HG03066 (cell line): Measurements from ENCODE around the gene ERVMER34-1.

Experiments used
- ATAC-seq: cut with Tn5 transposase; IDR thresholded peaks from one replicate; pipeline ENCODE4 v1.9.1; 2021; ENCODE audit warnings: low read depth; ENCODE audit not compliant: unreplicated experiment

The ERVMER34-1 gene

GRCh38 chr4:52721968-52722815 lies 29.0 kb downstream of the ERVMER34-1 start:
- peak; percentile 97 for ATAC-seq

- ATAC-seq: no peak
These were observed 33.1 kb downstream of the ERVMER34-1 start for GRCh38 chr4:52718123-52718522.

GRCh38 chr4:52716364-52717151 lies 34.7 kb downstream of the ERVMER34-1 start:
- no peak for ATAC-seq

- ATAC-seq: no peak
These were observed 35.3 kb downstream of the ERVMER34-1 start for GRCh38 chr4:52715914-52716313.

- ATAC-seq: no peak
These were observed 35.8 kb downstream of the ERVMER34-1 start for GRCh38 chr4:52715255-52715897.

- ATAC-seq: no peak
These were observed 36.5 kb downstream of the ERVMER34-1 start for GRCh38 chr4:52714597-52715254.

GRCh38 chr4:52713456-52713937 lies 37.7 kb downstream of the ERVMER34-1 start:
- ATAC-seq: no peak

GRCh38 chr4:52712251-52713130 lies 38.7 kb downstream of the ERVMER34-1 start:
- ATAC-seq: peak; percentile 81

GRCh38 chr4:52711834-52712250 lies 39.4 kb downstream of the ERVMER34-1 start:
- peak; percentile 1 for ATAC-seq

- ATAC-seq: no peak
These were observed 40.0 kb downstream of the ERVMER34-1 start for GRCh38 chr4:52711272-52711671.

GRCh38 chr4:52709155-52709554 lies 42.1 kb downstream of the ERVMER34-1 start:
- ATAC-seq: no peak

GRCh38 chr4:52704661-52705060 lies 46.6 kb downstream of the ERVMER34-1 start:
- ATAC-seq: no peak

GRCh38 chr4:52704133-52704532 lies 47.1 kb downstream of the ERVMER34-1 start:
- ATAC-seq: no peak

GRCh38 chr4:52701207-52701606 lies 50.0 kb downstream of the ERVMER34-1 start:
- peak; percentile 92 for ATAC-seq

GRCh38 chr4:52694936-52695335 lies 56.3 kb downstream of the ERVMER34-1 start:
- no peak for ATAC-seq

- no peak for ATAC-seq
These were observed 57.7 kb downstream of the ERVMER34-1 start for GRCh38 chr4:52693492-52693891.
